Endothelial cell of umbilical vein (primary cell): ENCODE results near the gene GPR137B. TPM values are rescaled to one million over a fixed set of nuclear protein-coding genes. Genes with fewer than 3 reads are reported as not detected.

Experiments
- BruUV-seq: library from RNA; stranded (reverse); fragments of 400-500 nt; replicated peaks from 2 replicates; lab custom pipeline; 2021; lab: Mats Ljungman, UMichigan
- CTCF ChIA-PET: fragments of 300-600, 350-600 bp; sonication (Branson Sonifier 250); formaldehyde crosslinking; loops from one replicate; lab custom pipeline; 2021; ENCODE audit warnings: antibody characterized with exemption, inconsistent platforms; lab: Charles Lee
- POLR2A ChIA-PET: fragments of 300-600, 350-600 bp; sonication (Branson Sonifier 250); formaldehyde crosslinking; loops from one replicate; lab custom pipeline; 2021; ENCODE audit warnings: antibody characterized with exemption, inconsistent platforms; lab: Charles Lee
- DNase-seq: peaks from one replicate; pipeline ENCODE4 v3.0.0-alpha.2; 2011; ENCODE audit warnings: low read depth, low spot score
- FAIRE-seq: peaks from 2 replicates; lab custom pipeline; 2011; peaks lifted over from hg19 to GRCh38; lab: Jason Lieb, UNC
- H2AFZ ChIP-seq: 2 replicates; pipeline ENCODE4 v1.6.0; 2012; ENCODE audit warnings: low read depth, low read length, control low read depth, inconsistent platforms
- H3K27ac ChIP-seq: 2 replicates; pipeline ENCODE4 v1.5.1; 2011; ENCODE audit warnings: low read depth, mild to moderate bottlenecking, control low read depth, low read length, moderate library complexity; ENCODE audit not compliant: insufficient read depth
- H3K27me3 ChIP-seq, 2 experiments: 2 replicates each; pipeline versions ENCODE4 v1.6.0 to v1.6.1; 2011; ENCODE audit warnings: low read length in 2 of 2, mixed read lengths in 1 of 2; ENCODE audit not compliant: control insufficient read depth in 2 of 2, insufficient read depth in 2 of 2
- H3K36me3 ChIP-seq, 2 experiments: 2 replicates in 1 of 2; 3 replicates in 1 of 2; pipeline ENCODE4 v1.5.1; 2011; ENCODE audit warnings: low read length in 2 of 2, mild to moderate bottlenecking in 1 of 2, moderate library complexity in 1 of 2; ENCODE audit not compliant: control insufficient read depth in 2 of 2, insufficient read depth in 2 of 2; ENCODE audit errors: extremely low read depth in 1 of 2
- H3K4me1 ChIP-seq: 3 replicates; pipeline ENCODE4 v1.5.1; 2011; ENCODE audit warnings: mild to moderate bottlenecking, low read length; ENCODE audit not compliant: control insufficient read depth, insufficient read depth; ENCODE audit errors: extremely low read depth
- H3K4me2 ChIP-seq: 2 replicates; pipeline ENCODE4 v1.6.1; 2011; ENCODE audit warnings: low read length, control low read depth, mixed read lengths; ENCODE audit not compliant: insufficient read depth
- H3K4me3 ChIP-seq, 3 experiments: fragments of 200-600 bp in 1 of 3; sonication (generic), shearing (Covaris generic) in 1 of 3; replicated peaks in 1 of 3; 2 replicates each; pipeline ENCODE4 v1.5.1; 2011 to 2016; ENCODE audit warnings: control low read depth in 3 of 3, low read length in 3 of 3, mild to moderate bottlenecking in 2 of 3, inconsistent platforms in 1 of 3, low read depth in 1 of 3, moderate library complexity in 1 of 3; ENCODE audit not compliant: insufficient read depth in 1 of 3
- H3K79me2 ChIP-seq: 2 replicates; pipeline ENCODE4 v1.6.0; 2012; ENCODE audit warnings: low read length, inconsistent platforms; ENCODE audit not compliant: control insufficient read depth, insufficient read depth
- H3K9ac ChIP-seq: replicated peaks from 2 replicates; pipeline ENCODE3; 2011; ENCODE audit warnings: low read length, control low read depth; ENCODE audit not compliant: insufficient read depth; ENCODE audit errors: extremely low read depth
- H3K9me1 ChIP-seq: replicated peaks from 3 replicates; pipeline ENCODE4 v1.6.0; 2011; ENCODE audit warnings: mild to moderate bottlenecking, low read length; ENCODE audit not compliant: control insufficient read depth, insufficient read depth; ENCODE audit errors: extremely low read depth
- H3K9me3 ChIP-seq: replicated peaks from 2 replicates; pipeline ENCODE4 v1.5.1; 2012; ENCODE audit warnings: low read length, inconsistent platforms; ENCODE audit not compliant: control insufficient read depth, insufficient read depth
- H4K20me1 ChIP-seq: replicated peaks from 2 replicates; pipeline ENCODE3; 2011; ENCODE audit warnings: mild to moderate bottlenecking, low read length; ENCODE audit not compliant: control insufficient read depth, insufficient read depth; ENCODE audit errors: extremely low read depth
- EZH2 ChIP-seq: IDR thresholded peaks from 2 replicates; pipeline ENCODE4 v1.6.1; 2012; ENCODE audit warnings: borderline replicate concordance, low read depth, mild to moderate bottlenecking, moderate library complexity, low read length, inconsistent platforms; ENCODE audit not compliant: severe bottlenecking
- FOS ChIP-seq: IDR thresholded peaks from 2 replicates; pipeline ENCODE4 v1.6.1; 2011; ENCODE audit warnings: mild to moderate bottlenecking, low read length, moderate library complexity, borderline replicate concordance; ENCODE audit not compliant: insufficient read depth
- JUN ChIP-seq: IDR thresholded peaks from 2 replicates; pipeline ENCODE4 v1.6.1; 2011; ENCODE audit warnings: borderline replicate concordance, low read depth; ENCODE audit not compliant: insufficient read length, insufficient read depth
- MAX ChIP-seq: IDR thresholded peaks from 2 replicates; pipeline ENCODE4 v1.6.1; 2011; ENCODE audit not compliant: insufficient read depth, insufficient read length
- MYC ChIP-seq: IDR thresholded peaks from one replicate; pipeline ENCODE4 v1.6.1; 2011; ENCODE audit warnings: mild to moderate bottlenecking, low read depth, low read length
- POLR2A ChIP-seq: IDR thresholded peaks from 2 replicates; pipeline ENCODE4 v1.6.1; 2012; ENCODE audit warnings: low read depth, mild to moderate bottlenecking, control low read depth, low read length
- dilution Hi-C: fragments of 300-500 bp; cut with MboI; formaldehyde crosslinking; loops from one replicate; pipeline ENCODE4 v1.15.0; 2019; ENCODE audit warnings: low sequenced_read_pairs; ENCODE audit not compliant: extremely low pct_ligation_motif_present
- intact Hi-C: fragments of 100-400 bp; cut with micrococcal nuclease; formaldehyde crosslinking; loops from one replicate; pipeline ENCODE4 v1.10.0; 2022
- polyA plus RNA-seq, 4 experiments: library from polyadenylated mRNA; depleted of rRNA in 3 of 4; stranded (reverse) in 3 of 4; unstranded in 1 of 4; fragments of >200 nt; gene quantifications; 2 replicates each; pipeline versions ENCODE4 v1.2.1 to v1.2.3, GENCODE V29; 2011 to 2012; ENCODE audit warnings: missing spikeins in 1 of 4
- total RNA-seq: library from RNA; stranded (reverse); gene quantifications from 2 replicates; pipeline ENCODE4 v1.2.3, GENCODE V29; 2021

Gene GPR137B
- total and polyA plus RNA-seq, 2 donors (not counting 3 experiments of a cell fraction or from before 2014, with no cell fraction given) = 7.8 to 11.9 TPM

GRCh38 chr1:236204039-236204438 is 61.7 kb downstream of the GPR137B start:
- Histone ChIP-seq H2AFZ (no peak overlapping the region), H3K79me2 (no peaks in the 10 kb centered on the region), H3K9ac (no peak overlapping the region), H3K4me3 (no peak overlapping the region), H3K27ac (no peak overlapping the region), H3K9me3 (no peaks in the 10 kb centered on the region), H4K20me1 (no peaks in the 10 kb centered on the region), H3K9me1 (no peaks in the 10 kb centered on the region), H3K4me2 (no peak overlapping the region), H3K36me3 (no peaks in the 10 kb centered on the region), H3K27me3 (no peaks in the 10 kb centered on the region), H3K4me1 (peaks cover under 1% of the 10 kb centered on the region)
- ChIA-PET POLR2A (interaction anchor here (0.7 kb wide), 1 partner anchor 32 kb away, joined by 3 read pairs; no protein-coding TSS in a partner anchor), CTCF (no interaction called here)
- intact Hi-C loops (no loop called here), dilution Hi-C loops (no loop called here)
- DNase-seq = no peak
- BruUV-seq = no TSS peak
- TF ChIP-seq MAX (no peak), JUN (no peak), MYC (no peak), FOS (no peak), POLR2A (no peak), EZH2 (no peak)
- FAIRE-seq = no peak

- dilution Hi-C loops (no loop called here), intact Hi-C loops (loop anchor here (5.0 kb wide), 1 partner anchor 572 kb away; no protein-coding TSS in a partner anchor)
- H3K9me1 ChIP-seq = no peaks in the 10 kb centered on the region
- no peaks in the 10 kb centered on the region for H4K20me1 ChIP-seq
- CTCF ChIA-PET = interaction anchor here (0.6 kb wide), 1 partner anchor 9 kb away, joined by 3 read pairs; no protein-coding TSS in a partner anchor
- H3K4me2 ChIP-seq = no peak overlapping the region
- no peaks in the 10 kb centered on the region for H3K9me3 ChIP-seq
- no peak for TF ChIP-seq JUN
- DNase-seq (no peak), FAIRE-seq (no peak)
- H3K79me2 ChIP-seq = no peaks in the 10 kb centered on the region
- H2AFZ ChIP-seq = no peak overlapping the region
- POLR2A ChIA-PET = interaction anchor here (0.7 kb wide), 1 partner anchor 32 kb away, joined by 3 read pairs; no protein-coding TSS in a partner anchor
- BruUV-seq = no TSS peak
- H3K4me3 ChIP-seq = no peak overlapping the region
- H3K27me3 ChIP-seq = no peaks in the 10 kb centered on the region
- peaks cover 3% of the 10 kb centered on the region for H3K4me1 ChIP-seq
- no peak overlapping the region for H3K27ac ChIP-seq
- H3K36me3 ChIP-seq = no peaks in the 10 kb centered on the region
- H3K9ac ChIP-seq = no peak overlapping the region
Observed at GRCh38 chr1:236204656-236205055, 62.3 kb downstream of the GPR137B start.
